CD4-positive, alpha-beta T cell treated with Interferon gamma for 1 hour (primary cell): ENCODE data around the gene DDX39B.
"Not testable (repeated sequence)": the region's sequence is repeated elsewhere in the genome, so short reads cannot be mapped to it uniquely, and the experiment has no call there.

Source experiments
- DNase-seq: peaks from one replicate; pipeline ENCODE4 v3.0.0-alpha.2; 2020

Gene DDX39B

DNA sequence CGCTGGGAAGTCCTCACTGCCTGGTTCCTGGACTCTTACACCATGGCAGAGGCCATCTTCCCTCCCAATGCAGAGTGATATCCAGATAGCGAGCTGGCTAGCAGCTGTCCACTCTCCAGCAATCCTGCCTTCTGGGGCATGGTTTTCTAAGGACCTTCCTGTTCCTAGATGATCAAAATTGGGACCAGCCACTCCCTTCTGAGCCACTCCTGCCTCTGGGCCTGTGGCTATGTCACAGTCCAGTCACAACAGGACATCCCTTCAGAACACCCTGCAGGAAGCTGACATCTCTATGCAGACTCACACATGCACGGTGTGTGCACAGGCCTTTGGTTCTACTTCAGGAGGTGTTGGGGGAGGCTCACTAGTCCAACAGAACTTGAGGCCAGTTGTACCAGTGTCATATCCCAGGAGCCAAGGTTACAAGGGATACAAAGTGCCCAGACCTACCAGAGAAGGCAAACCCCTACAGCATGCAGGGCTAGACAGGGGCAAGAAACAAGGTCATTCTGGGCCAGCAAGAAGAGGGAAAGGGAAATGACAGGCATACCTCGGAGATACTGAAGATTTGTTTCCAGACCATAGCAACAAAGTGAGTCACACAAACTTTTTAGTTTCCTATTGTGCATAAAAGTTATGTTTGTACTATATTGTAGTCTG, 15.7 kb downstream of the DDX39B start:
- DNase-seq = no peak

- no peak for DNase-seq
These were observed 16.3 kb downstream of the DDX39B start for GRCh38 chr6:31525553-31525931.

GRCh38 chr6:31521835-31522234, 20.0 kb downstream of the DDX39B start:
- no peak for DNase-seq

- no peak for DNase-seq
These were observed 28.2 kb downstream of the DDX39B start for GRCh38 chr6:31513456-31514165.

DNA sequence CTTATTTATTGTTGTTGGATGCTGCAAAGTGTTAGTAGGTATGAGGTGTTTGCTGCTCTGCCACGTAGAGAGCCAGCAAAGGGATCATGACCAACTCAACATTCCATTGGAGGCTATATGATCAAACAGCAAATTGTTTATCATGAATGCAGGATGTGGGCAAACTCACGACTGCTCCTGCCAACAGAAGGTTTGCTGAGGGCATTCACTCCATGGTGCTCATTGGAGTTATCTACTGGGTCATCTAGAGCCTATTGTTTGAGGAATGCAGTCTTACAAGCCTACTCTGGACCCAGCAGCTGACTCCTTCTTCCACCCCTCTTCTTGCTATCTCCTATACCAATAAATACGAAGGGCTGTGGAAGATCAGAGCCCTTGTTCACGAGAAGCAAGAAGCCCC, 31.8 kb downstream of the DDX39B start:
- DNase-seq = no peak

DNA sequence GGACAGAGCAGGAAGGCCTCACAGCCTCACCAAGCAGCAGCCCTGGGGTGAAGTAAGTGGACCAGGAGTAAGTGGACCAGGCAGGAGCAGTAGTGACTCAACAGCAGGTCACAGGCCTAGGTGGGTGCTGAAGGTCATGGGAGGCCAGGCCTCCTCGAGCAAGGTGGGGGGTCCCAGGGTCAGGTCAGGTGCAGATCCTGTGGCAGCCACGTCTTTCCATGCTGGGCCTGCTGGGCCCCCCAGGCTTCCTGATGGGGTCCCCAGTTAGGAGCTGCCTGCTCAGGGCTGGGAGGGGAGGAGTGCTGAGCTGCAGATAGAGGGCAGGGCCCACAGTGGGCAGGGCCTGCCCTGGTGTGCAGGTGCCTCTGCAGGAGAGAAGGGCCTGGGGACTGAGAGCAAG, 32.8 kb downstream of the DDX39B start:
- not testable (repeated sequence) for DNase-seq

DNA sequence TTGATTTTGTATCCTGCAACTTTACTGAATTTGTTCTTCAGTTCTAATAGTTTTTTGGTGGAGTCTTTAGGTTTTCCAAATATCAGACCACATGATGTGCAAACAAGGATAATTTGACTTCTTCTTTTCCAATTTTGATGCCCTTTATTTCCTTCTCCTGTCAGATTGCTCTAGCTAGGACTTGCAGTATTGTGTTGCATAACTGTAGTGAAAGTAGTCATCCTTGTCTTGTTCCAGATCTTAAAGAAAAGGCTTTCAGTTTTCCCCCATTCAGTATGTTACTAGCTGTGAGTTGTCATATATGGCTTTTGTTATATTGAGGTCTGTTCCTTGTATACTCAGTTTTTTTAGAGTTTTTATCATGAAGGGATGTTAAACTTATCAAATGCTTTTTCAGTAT, 39.2 kb downstream of the DDX39B start:
- DNase-seq = no peak

GRCh38 chr6:31499648-31500047, 42.2 kb downstream of the DDX39B start:
- not testable (repeated sequence) for DNase-seq

- no peak for DNase-seq
These were observed 43.1 kb downstream of the DDX39B start for GRCh38 chr6:31498748-31499147.

GRCh38 chr6:31497531-31498476, 44.0 kb downstream of the DDX39B start, which contains the start of gene MICB:
Gene MICB (plus strand): TSS chr6:31498145. CDS start chr6:31498194, 49 bp downstream.
- DNase-seq = peak; percentile 80

GRCh38 chr6:31496826-31497225, 45.0 kb downstream of the DDX39B start:
- DNase-seq = not testable (repeated sequence)

DNA sequence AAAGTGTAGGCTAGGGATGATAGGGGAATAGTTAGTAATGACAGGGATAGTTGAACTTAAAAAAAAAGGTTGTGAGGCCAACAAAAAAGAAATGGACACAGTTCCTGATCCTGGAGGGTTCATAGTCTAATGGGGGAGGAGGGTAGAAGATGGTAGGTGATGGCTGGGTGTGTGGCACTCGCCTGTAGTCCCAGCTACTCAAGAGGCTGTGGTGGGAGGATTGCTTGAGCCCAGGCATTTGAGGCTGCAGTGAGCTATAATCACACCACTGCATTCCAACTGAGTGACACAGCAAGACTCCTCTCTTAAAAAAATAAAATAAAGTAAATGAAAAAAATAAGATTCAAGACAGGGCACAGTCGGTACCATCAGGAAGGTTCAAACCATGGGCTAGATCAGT, 46.2 kb downstream of the DDX39B start:
- DNase-seq = no peak

- peak; percentile 65 for DNase-seq
These were observed 47.7 kb downstream of the DDX39B start for GRCh38 chr6:31493875-31494694.

- DNase-seq = not testable (repeated sequence)
These were observed 48.3 kb downstream of the DDX39B start for GRCh38 chr6:31493550-31493874.

DNA sequence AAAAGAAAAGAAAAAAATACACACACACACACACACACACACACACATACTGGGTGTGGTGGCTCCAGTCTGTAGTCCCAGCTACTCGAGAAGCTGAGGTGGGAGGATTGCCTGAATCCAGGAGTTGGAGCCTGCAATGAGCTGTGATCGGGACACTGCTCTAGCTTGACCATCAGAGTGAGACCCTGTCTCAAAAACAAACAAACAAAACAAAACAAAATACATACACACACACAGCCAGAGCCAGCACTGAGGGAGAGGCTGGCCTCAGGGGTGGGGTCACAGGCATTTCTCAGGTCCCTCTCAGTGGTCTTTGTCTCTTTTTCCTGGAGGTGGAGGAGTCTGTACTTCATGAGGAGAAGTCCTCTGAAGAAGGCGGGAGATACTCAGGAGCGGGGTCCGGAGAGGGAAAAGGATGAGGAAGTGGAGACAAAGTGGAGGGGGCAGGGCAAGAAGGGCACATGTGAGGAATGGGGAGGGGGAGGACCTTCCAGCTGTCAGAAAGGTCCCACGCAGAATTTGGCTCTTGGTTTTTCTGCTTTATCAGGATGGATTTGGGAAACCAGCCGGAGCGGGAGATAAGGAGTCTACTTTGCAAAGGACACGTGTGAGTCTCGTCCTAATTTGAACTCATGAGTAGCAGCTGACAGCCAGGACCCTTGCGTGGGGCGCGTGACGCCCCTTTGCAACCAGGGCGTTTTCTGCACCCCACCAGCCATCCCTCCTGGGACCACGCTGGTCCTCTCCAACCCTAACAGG, 51.5 kb downstream of the DDX39B start:
- no peak for DNase-seq

GRCh38 chr6:31489086-31489485, 52.7 kb downstream of the DDX39B start:
- DNase-seq = no peak

DNA sequence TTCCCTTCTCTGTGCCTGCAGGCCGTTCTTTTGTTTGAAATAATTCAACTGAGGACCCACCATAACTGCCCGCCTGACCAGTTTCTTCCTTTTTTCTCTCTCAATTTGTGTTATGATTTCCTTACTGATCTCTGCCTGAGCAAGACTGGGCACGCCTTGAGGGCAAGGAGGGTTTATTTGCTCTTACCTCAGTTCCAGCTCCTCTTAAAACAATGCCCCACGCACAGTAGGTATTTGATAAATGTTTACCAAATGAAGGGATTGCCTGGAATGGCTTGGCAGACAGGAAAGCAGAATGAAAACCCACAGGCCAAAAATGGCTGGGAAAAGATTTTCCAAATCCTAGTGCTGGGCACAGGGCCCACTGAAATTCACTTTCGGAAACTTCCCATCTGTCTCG, 54.1 kb downstream of the DDX39B start:
- not testable (repeated sequence) for DNase-seq

DNA sequence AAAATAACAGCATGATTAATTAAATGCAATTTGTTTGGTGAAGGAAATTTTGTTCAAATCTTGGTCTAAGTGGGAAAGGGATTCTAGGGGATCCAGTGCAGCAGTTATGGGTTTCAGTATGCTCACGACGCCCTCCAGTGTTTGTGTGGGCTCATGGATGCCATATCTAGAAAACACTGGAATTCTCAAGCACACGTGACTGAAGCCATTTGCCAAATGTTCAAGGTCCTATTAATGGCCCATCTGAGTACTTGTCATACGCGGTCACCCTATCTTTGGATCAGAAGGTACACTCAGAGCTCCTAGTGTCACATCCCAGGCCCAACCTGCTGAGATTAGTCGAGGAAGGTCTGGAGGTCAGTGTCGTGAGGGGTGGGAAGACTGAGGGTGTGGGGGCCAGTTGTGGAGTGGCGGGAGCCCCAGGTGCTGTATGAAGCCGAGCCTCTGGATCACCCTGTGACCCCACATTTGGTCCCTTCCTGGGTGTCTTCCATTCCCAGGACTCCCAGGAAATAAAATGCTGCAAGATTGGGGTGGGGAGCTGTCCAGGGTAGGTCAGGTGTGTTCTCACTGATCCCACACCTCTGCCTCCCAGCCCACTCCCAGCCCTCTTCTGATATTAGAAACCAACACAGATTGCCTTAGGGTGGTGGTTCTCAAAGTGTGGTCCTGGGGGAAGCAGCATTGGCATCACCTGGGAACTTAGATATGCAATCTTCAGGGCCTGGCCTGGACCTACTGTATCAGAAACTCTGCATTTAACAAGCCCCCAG, 55.6 kb downstream of the DDX39B start:
- not testable (repeated sequence) for DNase-seq

- DNase-seq = no peak
These were observed 56.7 kb downstream of the DDX39B start for GRCh38 chr6:31485055-31485454.

- DNase-seq = no peak
These were observed 58.4 kb downstream of the DDX39B start for GRCh38 chr6:31483392-31483791.

- no peak for DNase-seq
These were observed 61.2 kb downstream of the DDX39B start for GRCh38 chr6:31480574-31480973.
